ENCODE measurements around the gene DNAH7. TPM values are rescaled to one million over a fixed set of nuclear protein-coding genes. Genes with fewer than 3 reads are reported as not detected.

The DNAH7 gene
- total RNA-seq, 2 donors from 2014 or later: 1.1 to 1.5 TPM

- Histone ChIP-seq H3K4me3 (ENCODE audit: low read length) (no peak overlapping the region), H3K36me3 (ENCODE audit: control insufficient read depth, insufficient read depth, low read length) (no peaks in the 10 kb centered on the region), H3K9me3 (ENCODE audit: control insufficient read depth, low read length) (no peaks in the 10 kb centered on the region), H3K4me1 (ENCODE audit: control insufficient read depth, insufficient read depth, low read length) (no peaks in the 10 kb centered on the region), H3K9ac (ENCODE audit: extremely low read depth, low read length, poor library complexity, severe bottlenecking) (no peak overlapping the region), H3K27me3 (ENCODE audit: control insufficient read depth, insufficient read depth, low read length, poor library complexity, severe bottlenecking) (no peaks in the 10 kb centered on the region), H3K27ac (ENCODE audit: low read depth, low read length) (no peak overlapping the region)
- Mint-ChIP-seq H3K27ac (no peak overlapping the region), H3K4me3 (no peak overlapping the region), H3K36me3 (ENCODE audit: low read depth) (no peaks in the 10 kb centered on the region), H3K4me1 (peaks cover 3% of the 10 kb centered on the region), H3K9me3 (no peaks in the 10 kb centered on the region), H3K27me3 (ENCODE audit: insufficient read depth) (no peaks in the 10 kb centered on the region)
- no peak for DNase-seq
- WGBS, 2 experiments (ENCODE audit: insufficient coverage in 1 of 2, insufficient read length in 1 of 2): 67 to 82% methylated on average over 1 to 2 of the region's 3 CpGs
- TF ChIP-seq CTCF (conservative IDR thresholded peaks at IDR 0.05): no peak
These were observed 255.2 kb downstream of the DNAH7 start for GRCh38 chr2:195813421-195813820.

GRCh38 chr2:195810340-195811098 lies 258.1 kb downstream of the DNAH7 start:
- Mint-ChIP-seq H3K4me3 (no peak overlapping the region), H3K9me3 (no peaks in the 10 kb centered on the region), H3K27me3 (ENCODE audit: insufficient read depth) (no peaks in the 10 kb centered on the region), H3K27ac (no peak overlapping the region), H3K4me1 (peaks cover 10% of the 10 kb centered on the region), H3K36me3 (ENCODE audit: low read depth) (no peaks in the 10 kb centered on the region)
- H3K4me1 ChIP-seq (ENCODE audit: control insufficient read depth, insufficient read depth, low read length): no peaks in the 10 kb centered on the region
- no peak for TF ChIP-seq CTCF (conservative IDR thresholded peaks at IDR 0.05)
- H3K27me3 ChIP-seq (ENCODE audit: control insufficient read depth, insufficient read depth, low read length, poor library complexity, severe bottlenecking): no peaks in the 10 kb centered on the region
- WGBS, 2 experiments (ENCODE audit: insufficient coverage in 1 of 2, insufficient read length in 1 of 2): 82 to 90% methylated on average over 2 to 4 of the region's 4 CpGs
- no peak overlapping the region for H3K27ac ChIP-seq (ENCODE audit: low read depth, low read length)
- H3K9me3 ChIP-seq (ENCODE audit: control insufficient read depth, low read length): no peaks in the 10 kb centered on the region
- no peak overlapping the region for H3K9ac ChIP-seq (ENCODE audit: extremely low read depth, low read length, poor library complexity, severe bottlenecking)
- no peak overlapping the region for H3K4me3 ChIP-seq (ENCODE audit: low read length)
- no peak for DNase-seq
- no peaks in the 10 kb centered on the region for H3K36me3 ChIP-seq (ENCODE audit: control insufficient read depth, insufficient read depth, low read length)

GRCh38 chr2:195808189-195808588 lies 260.4 kb downstream of the DNAH7 start:
- no peaks in the 10 kb centered on the region for H3K36me3 ChIP-seq (ENCODE audit: control insufficient read depth, insufficient read depth, low read length)
- TF ChIP-seq CTCF (conservative IDR thresholded peaks at IDR 0.05): no peak
- H3K9ac ChIP-seq (ENCODE audit: extremely low read depth, low read length, poor library complexity, severe bottlenecking): no peak overlapping the region
- H3K4me3 Mint-ChIP-seq: no peak overlapping the region
- no peaks in the 10 kb centered on the region for H3K27me3 ChIP-seq (ENCODE audit: control insufficient read depth, insufficient read depth, low read length, poor library complexity, severe bottlenecking)
- no peak for DNase-seq
- H3K27ac ChIP-seq (ENCODE audit: low read depth, low read length): no peak overlapping the region
- no peaks in the 10 kb centered on the region for H3K27me3 Mint-ChIP-seq (ENCODE audit: insufficient read depth)
- 91 to 100% methylated on average over 1 of the region's 1 CpG for WGBS, 2 experiments (ENCODE audit: insufficient coverage in 1 of 2, insufficient read length in 1 of 2)
- H3K4me3 ChIP-seq (ENCODE audit: low read length): no peak overlapping the region
- no peaks in the 10 kb centered on the region for H3K9me3 ChIP-seq (ENCODE audit: control insufficient read depth, low read length)
- H3K4me1 Mint-ChIP-seq: peaks cover 10% of the 10 kb centered on the region
- H3K27ac Mint-ChIP-seq: no peak overlapping the region
- H3K4me1 ChIP-seq (ENCODE audit: control insufficient read depth, insufficient read depth, low read length): no peaks in the 10 kb centered on the region
- H3K36me3 Mint-ChIP-seq (ENCODE audit: low read depth): no peaks in the 10 kb centered on the region
- H3K9me3 Mint-ChIP-seq: no peaks in the 10 kb centered on the region

Data from endodermal cell (in vitro differentiated cells).